Effector CD8-positive, alpha-beta T cell (primary cell): Measurements from ENCODE around the gene NIN.
"Not testable (repeated sequence)": the region's sequence is repeated elsewhere in the genome, so short reads cannot be mapped to it uniquely, and the experiment has no call there.

Experiments
- DNase-seq: peaks from one replicate; lab custom pipeline; 2025; lab: John Stamatoyannopoulos, UW

Gene NIN

DNA sequence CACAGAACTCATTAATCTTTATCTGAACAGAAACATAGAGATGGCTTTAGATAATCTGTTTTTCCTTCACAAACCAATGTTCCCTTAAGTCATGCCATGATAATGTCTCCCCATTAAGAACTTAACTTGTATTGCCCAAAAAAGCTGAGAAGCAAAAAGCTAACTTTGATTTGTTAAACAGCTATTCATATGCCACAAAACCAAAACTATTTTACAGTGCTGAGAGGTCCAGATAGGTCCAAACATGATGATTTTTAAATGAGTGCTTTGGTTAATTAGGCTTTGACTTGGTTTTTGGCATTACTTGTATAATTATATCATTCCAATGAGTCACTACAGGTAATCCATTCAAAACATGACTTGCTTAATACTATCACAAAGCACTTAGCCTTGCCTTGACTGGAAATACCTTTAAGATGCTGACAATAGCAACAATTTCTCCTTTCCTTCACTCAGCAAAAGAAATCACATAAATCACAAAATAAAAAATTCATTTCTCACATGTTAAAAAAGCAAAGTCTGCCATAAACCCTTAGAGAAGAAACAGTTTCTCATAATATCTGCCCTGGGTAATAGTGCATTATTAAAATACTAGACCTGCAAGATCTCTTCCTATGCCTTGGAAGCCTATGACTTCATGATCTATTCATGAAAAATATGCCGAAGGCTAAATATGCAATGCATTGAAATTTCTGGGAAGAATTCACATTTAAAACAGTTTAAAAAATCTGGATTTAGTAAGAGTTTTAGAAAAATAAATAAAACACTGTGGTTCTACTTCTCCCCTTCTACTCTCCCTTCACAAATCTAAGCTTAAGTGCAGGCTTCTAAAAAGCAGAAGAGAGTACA is 110.8 kb downstream of the NIN start:
- DNase-seq = no peak

DNA sequence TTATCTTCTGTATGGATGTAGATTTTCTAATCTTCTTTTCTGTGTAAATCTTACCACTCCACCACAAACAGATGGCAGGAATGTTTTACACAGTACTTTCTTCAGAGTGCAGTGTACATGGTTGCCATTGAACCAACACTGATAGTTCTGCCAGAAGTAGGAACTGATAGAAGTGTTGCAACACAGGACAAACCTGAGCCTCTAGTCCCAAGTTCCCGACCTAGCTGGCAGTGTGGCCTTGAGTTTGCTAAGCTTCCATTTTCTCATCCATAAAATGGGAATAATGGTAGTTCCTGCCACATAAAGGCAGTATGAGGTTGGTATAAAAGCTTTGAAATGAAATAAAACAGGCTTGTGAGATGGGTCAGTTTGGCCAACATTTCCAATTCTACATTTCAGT is 112.0 kb downstream of the NIN start:
- DNase-seq = no peak

DNA sequence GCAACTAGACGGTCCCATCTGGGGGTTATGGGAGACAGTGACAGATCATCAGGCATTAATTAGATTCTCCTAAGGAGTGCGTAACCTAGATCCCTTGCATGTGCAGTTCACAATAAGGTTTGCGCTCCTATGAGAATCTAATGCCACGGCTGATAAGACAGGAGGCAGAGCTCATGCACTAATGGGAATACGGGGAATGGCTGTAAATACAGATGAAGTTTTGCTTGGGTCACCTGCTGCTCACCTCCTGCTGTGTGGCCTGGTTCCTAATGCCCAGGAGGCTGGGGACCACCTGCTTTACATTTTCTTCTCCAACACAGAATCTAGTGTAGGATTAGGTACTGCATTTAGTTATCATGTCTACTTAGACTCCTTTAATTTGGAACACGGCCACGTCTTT is 113.2 kb downstream of the NIN start:
- no peak for DNase-seq

DNA sequence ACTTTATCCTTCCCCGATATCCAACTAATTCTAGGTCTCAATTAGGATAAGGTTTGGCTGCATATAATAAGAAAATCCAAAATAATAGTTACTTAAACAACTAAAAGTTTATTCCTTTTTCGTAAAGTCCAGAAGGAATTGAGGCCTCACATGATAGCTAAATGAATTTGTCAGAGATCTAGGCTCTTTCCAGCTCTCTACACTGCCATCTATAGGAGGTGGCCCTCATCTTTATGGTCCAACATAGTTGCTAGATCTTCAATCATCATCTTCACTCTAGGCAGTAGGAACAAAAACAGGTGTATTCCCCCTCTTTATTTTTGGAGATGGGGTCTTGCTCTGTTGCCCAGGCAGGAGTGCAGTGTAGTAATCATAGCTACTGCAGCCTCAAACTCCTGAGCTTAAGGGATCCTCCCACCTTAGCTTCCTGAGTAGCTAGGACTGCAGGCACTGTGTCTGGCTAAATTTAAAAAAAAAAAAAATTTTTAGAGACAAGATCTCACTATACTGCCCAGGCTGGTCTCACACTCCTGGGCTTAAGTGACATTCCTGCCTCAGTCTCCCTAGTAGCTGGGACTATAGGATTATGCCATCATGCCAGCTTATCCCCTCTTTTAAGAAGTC is 116.4 kb downstream of the NIN start:
- DNase-seq = no peak

DNA sequence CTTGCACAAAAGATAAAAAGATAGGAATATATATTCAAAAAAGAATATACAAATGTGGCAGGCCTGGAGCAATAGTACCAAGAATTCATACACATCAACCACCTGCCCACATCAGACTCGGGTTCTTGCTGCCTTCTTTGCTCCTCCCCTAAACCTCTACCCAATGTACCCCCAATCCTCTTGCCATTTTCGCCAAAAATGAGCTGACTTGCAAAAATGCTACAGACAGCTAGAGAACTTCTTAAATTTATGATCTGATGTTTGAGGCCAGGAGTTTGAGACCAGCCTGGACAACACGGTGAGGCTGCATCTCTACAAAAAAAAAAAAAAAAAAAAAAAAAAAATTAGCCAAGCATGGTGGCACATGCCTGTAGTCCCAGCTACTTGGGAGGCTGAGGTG is 119.9 kb downstream of the NIN start:
- no peak for DNase-seq

DNA sequence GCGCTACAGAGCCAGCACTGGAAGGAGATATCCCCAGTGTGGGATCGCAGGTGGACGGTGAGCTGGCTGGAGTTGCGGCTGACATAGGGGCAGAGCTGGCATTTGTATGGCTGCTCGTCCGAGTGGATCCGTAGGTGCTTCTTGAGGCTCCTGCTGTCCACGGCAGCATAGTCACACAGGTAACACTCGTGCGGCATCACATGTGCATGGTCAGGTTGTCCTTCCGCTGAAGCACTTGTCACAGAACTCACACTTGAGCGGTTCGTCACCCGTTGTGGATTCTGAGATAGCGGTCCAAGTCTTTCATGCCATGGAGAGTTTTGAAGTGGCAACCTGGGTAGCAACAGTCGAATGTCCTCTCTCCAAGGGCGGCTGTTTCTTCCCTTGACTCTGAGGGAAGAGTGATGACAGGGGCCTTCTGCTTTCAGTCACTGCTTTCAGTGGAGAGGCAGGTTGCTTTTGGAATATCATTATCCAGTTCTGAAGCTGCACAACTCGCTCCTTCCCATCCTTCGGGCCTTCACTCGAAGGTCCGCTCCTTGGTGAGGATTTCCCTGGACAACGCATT is 125.9 kb downstream of the NIN start:
- no peak for DNase-seq

DNA sequence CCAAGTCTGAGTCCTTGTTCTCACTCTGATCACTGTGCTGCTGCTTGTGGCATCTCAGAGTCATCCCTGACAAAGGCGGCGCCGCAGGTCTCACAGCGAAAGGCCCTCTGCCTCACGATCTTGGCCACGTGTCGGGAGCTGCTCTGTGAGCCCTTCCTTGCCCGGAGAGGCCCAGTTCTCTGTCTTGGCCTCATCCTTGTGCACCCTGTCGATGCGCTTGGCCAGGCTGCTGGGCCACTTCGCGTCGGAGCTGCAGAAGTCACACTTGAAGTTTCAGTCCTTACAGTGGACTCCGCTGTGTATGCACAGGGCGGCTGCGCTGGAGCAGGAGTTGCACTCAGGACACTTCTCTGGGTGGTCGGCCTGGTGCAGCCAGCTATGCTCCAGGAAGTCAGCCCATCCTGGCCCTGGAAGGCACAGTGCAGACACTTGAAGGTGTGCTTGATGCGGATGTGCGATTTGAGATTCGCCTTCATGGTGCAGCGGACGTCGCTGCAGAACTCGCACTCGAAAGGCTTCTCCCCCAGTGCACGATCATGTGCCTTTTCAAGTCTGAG is 126.4 kb downstream of the NIN start:
- no peak for DNase-seq

DNA sequence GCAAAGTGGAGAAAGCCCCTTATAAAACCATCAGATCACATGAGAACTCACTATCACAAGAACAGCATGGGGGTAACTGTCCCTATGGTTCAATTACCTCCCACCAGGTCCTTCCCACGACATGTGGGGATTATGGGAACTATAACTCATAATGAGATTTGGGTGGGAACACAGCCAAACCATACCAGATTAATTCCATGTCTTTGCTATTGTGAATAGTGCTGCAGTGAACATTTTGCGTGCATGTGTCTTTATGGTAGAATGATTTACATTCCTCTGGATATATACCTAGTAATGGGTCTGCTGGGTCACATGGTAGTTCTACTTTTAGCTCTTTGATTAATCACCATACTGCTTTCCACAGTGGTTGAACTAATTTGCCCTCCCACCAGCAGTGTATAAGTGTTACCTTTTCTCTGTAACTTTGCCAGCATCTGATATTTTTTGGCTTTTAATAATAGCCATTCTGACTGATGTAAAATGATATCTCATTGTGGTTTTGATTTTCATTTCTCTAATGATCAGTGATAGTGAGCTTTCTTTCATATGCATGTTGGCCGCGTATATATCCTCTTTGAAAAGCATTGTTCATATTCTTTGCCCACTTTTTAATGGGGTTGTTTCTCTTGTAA is 133.2 kb downstream of the NIN start:
- no peak for DNase-seq

DNA sequence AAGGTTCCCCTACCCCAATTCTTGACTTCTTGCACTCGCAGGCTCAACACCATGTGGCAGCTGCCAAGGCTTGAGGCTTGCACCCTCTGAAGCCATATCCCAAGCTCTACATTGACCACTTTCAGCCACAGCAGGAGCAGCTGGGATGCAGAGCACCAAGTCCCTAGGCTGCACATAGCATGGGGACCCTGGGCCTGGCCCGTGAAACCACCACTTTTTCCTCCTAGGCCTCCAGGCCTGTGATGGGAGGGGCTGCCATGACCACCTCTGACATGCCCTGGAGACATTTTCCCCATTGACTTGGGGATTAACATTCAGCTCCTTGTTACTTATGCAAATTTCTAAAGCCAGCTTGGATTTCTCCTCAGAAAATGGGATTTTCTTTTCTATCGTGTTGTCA is 136.7 kb downstream of the NIN start:
- not testable (repeated sequence) for DNase-seq

DNA sequence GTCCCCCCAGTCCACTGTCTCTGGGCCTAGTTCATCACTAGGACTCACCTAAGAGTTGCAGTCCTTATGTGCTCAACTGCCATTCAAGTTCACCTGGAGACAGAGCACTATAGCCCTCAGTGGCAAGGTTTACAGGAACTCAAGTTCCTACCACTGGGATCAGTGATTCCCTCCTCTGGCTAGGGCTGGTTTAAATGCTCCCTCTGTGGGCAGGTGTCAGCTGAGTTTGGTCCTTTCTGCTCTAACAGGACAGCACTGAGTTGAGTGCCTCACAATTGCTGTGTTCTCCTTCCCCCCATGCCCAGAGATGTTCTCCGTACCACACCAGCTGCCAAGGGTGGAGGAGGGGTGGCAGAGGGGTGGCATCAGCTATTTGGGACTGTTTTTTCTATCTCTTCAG is 142.1 kb downstream of the NIN start:
- DNase-seq = no peak

DNA sequence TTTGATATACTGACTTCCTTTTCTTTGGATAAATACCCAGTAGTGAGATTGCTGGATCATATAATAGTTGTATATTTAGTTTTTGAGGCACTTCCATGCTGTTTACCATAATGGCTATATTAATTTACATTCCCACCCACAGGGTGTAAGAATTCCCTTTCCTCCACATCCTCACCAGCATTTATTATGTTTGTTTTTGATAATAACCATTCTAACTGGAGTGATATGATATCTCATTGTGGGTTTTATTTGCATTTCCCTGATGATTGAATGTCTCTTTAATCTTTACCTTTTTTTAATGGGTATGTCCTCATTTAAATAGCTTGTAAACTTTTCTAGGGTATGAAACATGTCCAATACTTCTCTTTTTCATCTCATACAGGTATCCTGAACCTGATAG is 151.3 kb downstream of the NIN start:
- DNase-seq = no peak

DNA sequence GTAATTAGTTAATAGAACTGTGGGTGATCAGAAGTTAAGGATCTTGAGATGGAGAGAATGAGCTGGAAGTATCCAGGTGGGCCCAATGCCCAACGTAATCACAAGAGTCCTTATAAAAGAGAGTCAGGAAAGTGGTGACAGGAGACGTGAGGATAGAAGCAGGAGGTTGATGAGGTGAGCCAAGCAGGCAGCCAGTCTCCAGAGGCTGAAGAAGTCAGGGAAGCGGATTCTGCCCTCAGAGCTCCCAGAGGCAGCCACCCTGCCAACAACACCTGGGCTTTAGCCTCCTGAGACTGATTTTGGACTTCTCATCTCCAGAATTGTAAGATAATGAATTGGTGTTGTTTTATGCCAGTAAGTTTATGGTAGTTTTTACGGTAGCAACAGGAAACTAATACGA is 152.8 kb downstream of the NIN start:
- no peak for DNase-seq

DNA sequence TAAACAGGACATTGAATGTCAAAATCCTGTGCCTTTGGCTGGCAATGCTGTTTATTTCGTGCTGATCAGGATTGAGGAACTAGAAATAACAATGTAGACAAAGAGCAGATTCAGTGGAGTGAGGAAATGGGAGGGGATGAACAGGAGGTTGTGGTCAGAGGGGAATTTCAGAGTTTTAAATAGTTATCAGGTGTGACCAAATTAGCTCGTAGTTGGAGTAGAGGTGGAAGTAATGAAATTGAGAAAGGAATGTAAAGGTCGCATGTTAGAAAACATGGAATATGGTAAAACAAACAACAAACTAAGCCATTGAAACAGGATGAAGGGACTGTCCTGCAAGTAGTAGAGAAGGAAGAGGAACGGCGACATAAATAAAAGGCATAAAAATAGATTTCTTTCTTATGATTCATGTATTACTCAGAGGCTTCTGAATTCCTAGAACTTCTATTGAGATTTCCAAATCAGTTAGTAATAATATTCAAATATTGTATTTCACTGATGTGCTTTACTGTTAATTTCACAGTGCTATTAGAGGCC is 153.4 kb downstream of the NIN start:
- DNase-seq = no peak

DNA sequence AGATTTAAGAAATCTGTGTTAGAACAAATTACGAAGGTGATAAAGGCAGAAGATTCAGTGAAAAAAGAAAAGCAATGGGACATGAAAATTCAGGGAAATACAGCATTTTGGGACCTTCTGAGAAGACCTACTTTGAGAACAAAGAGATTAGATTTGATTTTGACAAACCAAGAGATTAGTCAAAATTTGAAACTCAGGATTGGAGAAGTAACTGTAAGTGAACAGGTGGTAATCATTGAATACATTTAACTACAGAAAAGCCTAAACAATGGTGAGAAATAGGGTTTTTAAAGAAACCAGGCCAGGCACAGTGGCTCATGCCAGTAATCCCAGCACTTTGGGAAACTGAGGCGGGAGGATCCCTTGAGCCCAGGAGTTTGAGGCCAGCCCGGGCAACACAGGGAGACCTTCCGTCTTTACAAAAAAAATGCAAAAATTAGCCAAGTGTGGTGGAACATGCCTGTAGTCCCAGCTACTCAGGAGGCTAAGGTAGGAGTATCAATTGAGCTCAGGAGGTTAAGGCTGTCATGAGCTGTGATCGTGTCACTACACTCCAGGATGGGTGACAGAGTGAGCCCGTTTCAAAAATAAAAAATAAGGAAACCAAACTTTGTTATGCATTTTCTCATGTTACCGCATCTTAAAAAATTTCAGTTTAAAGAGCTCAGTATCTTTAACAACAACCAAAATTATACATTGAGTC is 154.0 kb downstream of the NIN start:
- DNase-seq = no peak

DNA sequence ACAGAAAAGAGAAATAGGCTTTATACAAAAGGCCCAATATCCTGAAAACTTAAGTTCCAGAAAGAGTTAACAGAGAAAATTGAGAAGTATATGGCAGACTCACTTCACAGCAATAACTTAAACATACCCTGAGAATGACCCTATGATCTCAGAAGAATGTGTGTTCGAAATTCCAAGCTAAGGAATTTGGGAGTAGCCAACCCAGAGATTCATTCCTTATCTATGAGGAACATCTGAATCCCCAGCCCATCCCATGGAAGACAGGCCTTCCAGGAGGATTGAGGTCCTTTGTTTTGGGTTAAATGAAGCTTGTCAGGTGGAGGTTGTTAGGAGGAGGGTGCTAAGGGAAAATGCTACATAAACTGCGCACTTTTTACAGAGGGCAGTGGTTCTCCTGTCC is 155.4 kb downstream of the NIN start:
- no peak for DNase-seq

DNA sequence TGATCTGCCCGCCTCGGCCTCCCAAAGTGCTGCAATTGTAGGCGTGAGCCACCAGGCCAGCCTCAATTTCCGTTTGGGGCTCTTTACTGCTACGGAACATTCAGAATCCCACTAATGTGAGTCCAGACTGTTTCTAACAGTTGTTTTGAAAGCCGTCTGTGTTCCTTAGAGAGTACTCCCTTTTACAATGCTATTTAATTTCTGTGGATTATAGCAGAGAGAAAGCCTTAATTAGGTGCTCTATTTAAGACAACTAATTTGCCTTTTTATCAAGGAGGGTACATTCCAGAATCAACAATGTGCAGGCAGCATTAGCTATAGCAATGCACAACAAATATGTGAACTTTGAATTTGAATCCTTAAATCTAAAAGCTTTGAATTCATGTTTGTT is 160.1 kb downstream of the NIN start:
- no peak for DNase-seq

DNA sequence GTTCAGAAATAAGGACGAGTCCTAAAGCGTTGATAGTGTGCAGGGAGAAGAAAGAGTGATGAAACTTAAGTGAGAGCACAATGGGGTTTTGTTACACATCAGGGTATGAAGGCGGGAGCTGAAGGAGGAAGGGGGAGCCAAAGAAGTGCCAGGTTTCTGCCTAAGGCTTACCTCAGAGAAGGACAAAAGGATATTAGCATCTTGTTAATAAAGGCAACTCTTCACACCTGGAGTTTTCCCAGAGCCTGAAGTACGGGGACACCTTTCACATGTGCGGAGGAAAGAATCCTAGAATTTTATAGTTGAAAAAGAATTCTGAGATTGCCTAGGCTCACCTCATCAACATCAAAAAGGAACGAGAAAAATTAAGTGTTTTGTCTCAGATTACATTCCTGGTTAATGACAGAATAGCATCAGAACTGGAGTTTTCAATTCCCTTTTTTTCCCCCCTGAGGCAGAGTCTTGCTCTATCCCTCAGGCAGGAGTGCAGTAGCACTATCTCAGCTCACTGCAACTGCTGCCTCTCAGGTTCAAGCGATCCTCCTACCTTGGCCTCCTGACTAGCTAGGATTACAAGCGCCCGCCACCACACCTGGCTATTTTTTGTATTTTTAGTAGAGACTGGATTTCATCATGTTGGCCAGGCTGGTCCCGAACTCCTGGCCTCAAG is 160.6 kb downstream of the NIN start:
- no peak for DNase-seq
